Measurements from ENCODE around the gene IKZF1.

The IKZF1 gene

GRCh38 chr7:50418086-50418515 is 113.6 kb downstream of the IKZF1 start:
- DNase-seq: peak; percentile 65 to 69

GRCh38 chr7:50418526-50419290 is 114.2 kb downstream of the IKZF1 start:
- DNase-seq: no peak

GRCh38 chr7:50421043-50421442 is 116.5 kb downstream of the IKZF1 start:
- DNase-seq: no peak

- DNase-seq: no peak
Observed at GRCh38 chr7:50422858-50423257, 118.3 kb downstream of the IKZF1 start.

GRCh38 chr7:50423860-50424259 is 119.3 kb downstream of the IKZF1 start:
- no peak for DNase-seq

- DNase-seq: no peak
Observed at GRCh38 chr7:50425318-50425717, 120.8 kb downstream of the IKZF1 start.

- DNase-seq: no peak
Observed at GRCh38 chr7:50426280-50427045, 121.9 kb downstream of the IKZF1 start.

GRCh38 chr7:50427518-50427917 is 123.0 kb downstream of the IKZF1 start:
- no peak for DNase-seq

- DNase-seq: no peak
Observed at GRCh38 chr7:50428911-50429310, 124.4 kb downstream of the IKZF1 start.

GRCh38 chr7:50431316-50431715 is 126.8 kb downstream of the IKZF1 start:
- DNase-seq: no peak

- no peak for DNase-seq
Observed at GRCh38 chr7:50431722-50432305, 127.3 kb downstream of the IKZF1 start.

- no peak for DNase-seq
Observed at GRCh38 chr7:50436133-50436806, 131.8 kb downstream of the IKZF1 start.

GRCh38 chr7:50446542-50446960 is 142.0 kb downstream of the IKZF1 start:
- no peak for DNase-seq

GRCh38 chr7:50448823-50449222 is 144.3 kb downstream of the IKZF1 start:
- DNase-seq: no peak

GRCh38 chr7:50449501-50449880 is 145.0 kb downstream of the IKZF1 start:
- DNase-seq: no peak

GRCh38 chr7:50449881-50450589 is 145.5 kb downstream of the IKZF1 start, which contains the start of gene FIGNL1:
TSS of gene FIGNL1 (minus strand) at chr7:50450350. CDS start at chr7:50447287, 3,063 bp downstream.
- DNase-seq: peak; percentile 73 to 80

- no peak for DNase-seq
Observed at GRCh38 chr7:50450590-50451032, 146.1 kb downstream of the IKZF1 start.
